Forelimb muscle (tissue), 1 donor: ENCODE data around the gene RECQL. TPM values are rescaled to one million over a fixed set of nuclear protein-coding genes. Genes with fewer than 3 reads are reported as not detected.
"Not testable (repeated sequence)": the region's sequence is repeated elsewhere in the genome, so short reads cannot be mapped to it uniquely, and the experiment has no call there.

Experiments used
- DNase-seq: peaks from one replicate; pipeline ENCODE4 v3.0.0-alpha.2; 2013; ENCODE audit warnings: low read depth
- polyA plus RNA-seq: library from polyadenylated mRNA; unstranded; fragments of 120-200 nt; gene quantifications from one replicate; pipeline ENCODE4 v1.2.1, GENCODE V29; 2013; ENCODE audit not compliant: insufficient read length

The RECQL gene
- polyA plus RNA-seq, 1 donor = 29.5 TPM

GRCh38 chr12:21502164-21502496 is 695 bp upstream of the RECQL start:
- peak; percentile 14 for DNase-seq

GRCh38 chr12:21500786-21501257 is 613 bp downstream of the RECQL start:
- no peak for DNase-seq

- no peak for DNase-seq
Observed at GRCh38 chr12:21499765-21500164, 1.7 kb downstream of the RECQL start.

GRCh38 chr12:21485998-21486397 is 15.4 kb downstream of the RECQL start:
- no peak for DNase-seq

GRCh38 chr12:21483531-21483930 is 17.9 kb downstream of the RECQL start:
- no peak for DNase-seq

GRCh38 chr12:21478756-21479455 is 22.5 kb downstream of the RECQL start:
- DNase-seq = no peak

GRCh38 chr12:21476949-21477348 is 24.5 kb downstream of the RECQL start:
- DNase-seq = no peak

GRCh38 chr12:21475552-21475951 is 25.9 kb downstream of the RECQL start:
- DNase-seq = no peak

GRCh38 chr12:21472197-21472823 is 29.1 kb downstream of the RECQL start:
- no peak for DNase-seq

- DNase-seq = no peak
Observed at GRCh38 chr12:21471294-21471693, 30.1 kb downstream of the RECQL start.

GRCh38 chr12:21467334-21467733 is 34.1 kb downstream of the RECQL start:
- DNase-seq = not testable (repeated sequence)

- no peak for DNase-seq
Observed at GRCh38 chr12:21459474-21459873, 42.0 kb downstream of the RECQL start.

- DNase-seq = no peak
Observed at GRCh38 chr12:21456291-21456780, 45.1 kb downstream of the RECQL start.

- no peak for DNase-seq
Observed at GRCh38 chr12:21453312-21453852, 48.1 kb downstream of the RECQL start.

GRCh38 chr12:21451529-21451928 is 49.9 kb downstream of the RECQL start:
- DNase-seq = no peak

GRCh38 chr12:21444193-21445146 is 57.0 kb downstream of the RECQL start:
- no peak for DNase-seq

GRCh38 chr12:21439347-21439746 is 62.1 kb downstream of the RECQL start:
- DNase-seq = no peak

GRCh38 chr12:21438643-21439042 is 62.8 kb downstream of the RECQL start:
- no peak for DNase-seq

GRCh38 chr12:21434699-21435098 is 66.7 kb downstream of the RECQL start:
- DNase-seq = no peak

GRCh38 chr12:21433525-21433924 is 67.9 kb downstream of the RECQL start:
- DNase-seq = no peak

GRCh38 chr12:21429994-21430393 is 71.4 kb downstream of the RECQL start:
- DNase-seq = no peak

- DNase-seq = no peak
Observed at GRCh38 chr12:21428241-21428640, 73.2 kb downstream of the RECQL start.
